WTC11 (cell line): ENCODE results near the gene PAM.

ENCODE experiments used
- CREB1 ChIP-seq: sonication (generic); formaldehyde crosslinking; IDR thresholded peaks from 2 replicates; pipeline ENCODE4 v1.8.0; 2023; ENCODE audit warnings: mild to moderate bottlenecking, missing genetic modification reagents
- CTCF ChIP-seq: fragments of 200-600 bp; IDR thresholded peaks from 2 replicates; pipeline ENCODE4 v1.8.0; 2022; ENCODE audit warnings: antibody characterized with exemption
- E2F4 ChIP-seq: sonication (generic); formaldehyde crosslinking; IDR thresholded peaks from 2 replicates; pipeline ENCODE4 v1.8.1; 2022; ENCODE audit warnings: low read depth, mild to moderate bottlenecking, moderate library complexity, missing genetic modification reagents, borderline replicate concordance
- HMGXB4 ChIP-seq: sonication (generic); formaldehyde crosslinking; IDR thresholded peaks from 2 replicates; pipeline ENCODE4 v1.8.1; 2023; ENCODE audit warnings: mild to moderate bottlenecking, moderate library complexity, missing genetic modification reagents
- JUN ChIP-seq: sonication (generic); formaldehyde crosslinking; IDR thresholded peaks from 2 replicates; pipeline ENCODE4 v1.8.0; 2023; ENCODE audit warnings: mild to moderate bottlenecking, missing genetic modification reagents
- RELA ChIP-seq: sonication (generic); formaldehyde crosslinking; IDR thresholded peaks from 2 replicates; pipeline ENCODE4 v1.8.1; 2022; ENCODE audit warnings: missing genetic modification reagents, mild to moderate bottlenecking, borderline replicate concordance
- USF1 ChIP-seq: sonication (generic); formaldehyde crosslinking; IDR thresholded peaks from 2 replicates; pipeline ENCODE4 v1.8.0; 2022; ENCODE audit warnings: mild to moderate bottlenecking, missing genetic modification reagents
- ZBTB43 ChIP-seq: sonication (generic); formaldehyde crosslinking; IDR thresholded peaks from 2 replicates; pipeline ENCODE4 v1.8.1; 2023; ENCODE audit warnings: mild to moderate bottlenecking, missing genetic modification reagents
- ZNF219 ChIP-seq: sonication (generic); formaldehyde crosslinking; IDR thresholded peaks from 2 replicates; pipeline ENCODE4 v1.8.0; 2023; ENCODE audit warnings: missing genetic modification reagents, mild to moderate bottlenecking, borderline replicate concordance
- ZNF512 ChIP-seq: sonication (generic); formaldehyde crosslinking; IDR thresholded peaks from 2 replicates; pipeline ENCODE4 v1.8.1; 2022; ENCODE audit warnings: missing genetic modification reagents, borderline replicate concordance

- TF ChIP-seq CTCF (no peak), JUN (CRISPR knock-in tag) (no peak), HMGXB4 (no peak), CREB1 (CRISPR knock-in tag) (no peak), USF1 (no peak), ZBTB43 (CRISPR knock-in tag) (no peak), ZNF219 (CRISPR knock-in tag) (no peak), E2F4 (CRISPR knock-in tag) (no peak), RELA (CRISPR knock-in tag) (no peak), ZNF512 (CRISPR knock-in tag) (no peak)
Measured at GRCh38 chr5:103057208-103058130, 302.4 kb downstream of the PAM start.
